ENCODE measurements around the gene RPS2.

DNA sequence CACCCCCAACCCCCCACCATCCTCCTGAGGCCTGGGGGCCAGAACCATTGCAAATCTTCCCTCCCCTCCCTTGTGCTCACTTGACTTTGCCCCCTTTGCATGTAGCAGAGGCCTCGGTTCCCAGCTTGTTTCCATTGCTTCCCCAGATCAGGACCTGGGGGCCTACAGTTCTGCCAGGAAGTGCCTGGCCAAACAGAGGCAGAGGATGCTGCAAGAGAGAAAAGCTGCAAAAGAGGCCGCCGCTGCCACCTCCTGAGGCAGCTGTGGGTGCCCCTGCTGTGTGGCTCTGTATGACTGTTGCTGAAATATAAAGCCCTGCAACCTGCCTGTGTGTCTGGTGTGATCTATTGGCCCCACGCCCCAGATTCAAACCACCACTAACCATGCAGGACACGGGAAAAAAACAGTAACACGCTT, 3.0 kb downstream of the RPS2 start:
- TF ChIP-seq, protein P1, sequence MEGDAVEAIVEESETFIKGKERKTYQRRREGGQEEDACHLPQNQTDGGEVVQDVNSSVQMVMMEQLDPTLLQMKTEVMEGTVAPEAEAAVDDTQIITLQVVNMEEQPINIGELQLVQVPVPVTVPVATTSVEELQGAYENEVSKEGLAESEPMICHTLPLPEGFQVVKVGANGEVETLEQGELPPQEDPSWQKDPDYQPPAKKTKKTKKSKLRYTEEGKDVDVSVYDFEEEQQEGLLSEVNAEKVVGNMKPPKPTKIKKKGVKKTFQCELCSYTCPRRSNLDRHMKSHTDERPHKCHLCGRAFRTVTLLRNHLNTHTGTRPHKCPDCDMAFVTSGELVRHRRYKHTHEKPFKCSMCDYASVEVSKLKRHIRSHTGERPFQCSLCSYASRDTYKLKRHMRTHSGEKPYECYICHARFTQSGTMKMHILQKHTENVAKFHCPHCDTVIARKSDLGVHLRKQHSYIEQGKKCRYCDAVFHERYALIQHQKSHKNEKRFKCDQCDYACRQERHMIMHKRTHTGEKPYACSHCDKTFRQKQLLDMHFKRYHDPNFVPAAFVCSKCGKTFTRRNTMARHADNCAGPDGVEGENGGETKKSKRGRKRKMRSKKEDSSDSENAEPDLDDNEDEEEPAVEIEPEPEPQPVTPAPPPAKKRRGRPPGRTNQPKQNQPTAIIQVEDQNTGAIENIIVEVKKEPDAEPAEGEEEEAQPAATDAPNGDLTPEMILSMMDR (IDR thresholded peaks at IDR 0.05 in 8 of 11, conservative IDR thresholded peaks at IDR 0.05 in 3 of 11): no peak
- no peak for TF ChIP-seq POLR2A (IDR thresholded peaks at IDR 0.05)
